D721Med (cell line): ENCODE results near the gene AHCYL2.
"Not testable (repeated sequence)": the region's sequence is repeated elsewhere in the genome, so short reads cannot be mapped to it uniquely, and the experiment has no call there.

Experiments
- DNase-seq: peaks from one replicate; pipeline ENCODE4 v3.0.0; 2011; ENCODE audit warnings: low spot score; ENCODE audit not compliant: insufficient read length
- FAIRE-seq: peaks from 2 replicates; lab custom pipeline; 2011; peaks lifted over from hg19 to GRCh38; lab: Jason Lieb, UNC
- CTCF ChIP-seq: IDR thresholded peaks from 2 replicates; pipeline ENCODE4 v1.5.1; 2012; ENCODE audit warnings: mild to moderate bottlenecking, control low read depth; ENCODE audit not compliant: insufficient read depth; ENCODE audit errors: missing control alignments

Gene AHCYL2

GRCh38 chr7:129231666-129232065, 6.8 kb downstream of the AHCYL2 start:
- TF ChIP-seq CTCF, result no peak
- FAIRE-seq (no peak), DNase-seq (no peak)

DNA sequence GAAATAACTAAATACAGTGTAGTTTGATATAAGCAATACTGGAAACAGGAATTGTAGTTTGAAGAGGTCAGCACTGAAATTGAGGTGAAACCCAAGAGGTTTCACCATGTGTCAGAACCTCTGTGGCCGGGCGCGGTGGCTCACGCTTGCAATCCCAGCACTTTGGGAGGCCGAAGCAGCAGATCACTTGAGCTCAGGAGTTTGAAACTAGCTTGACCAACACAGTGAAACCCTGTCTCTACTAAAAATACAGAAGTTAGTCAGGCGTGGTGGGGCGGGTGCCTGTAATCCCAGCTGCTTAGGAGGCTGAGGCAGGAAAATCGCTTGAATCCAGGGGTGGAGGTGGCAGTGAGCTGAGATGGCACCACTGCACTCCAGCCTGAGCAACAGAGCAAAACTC, 13.7 kb downstream of the AHCYL2 start:
- FAIRE-seq, result no peak
- no peak for TF ChIP-seq CTCF
- DNase-seq, result no peak

DNA sequence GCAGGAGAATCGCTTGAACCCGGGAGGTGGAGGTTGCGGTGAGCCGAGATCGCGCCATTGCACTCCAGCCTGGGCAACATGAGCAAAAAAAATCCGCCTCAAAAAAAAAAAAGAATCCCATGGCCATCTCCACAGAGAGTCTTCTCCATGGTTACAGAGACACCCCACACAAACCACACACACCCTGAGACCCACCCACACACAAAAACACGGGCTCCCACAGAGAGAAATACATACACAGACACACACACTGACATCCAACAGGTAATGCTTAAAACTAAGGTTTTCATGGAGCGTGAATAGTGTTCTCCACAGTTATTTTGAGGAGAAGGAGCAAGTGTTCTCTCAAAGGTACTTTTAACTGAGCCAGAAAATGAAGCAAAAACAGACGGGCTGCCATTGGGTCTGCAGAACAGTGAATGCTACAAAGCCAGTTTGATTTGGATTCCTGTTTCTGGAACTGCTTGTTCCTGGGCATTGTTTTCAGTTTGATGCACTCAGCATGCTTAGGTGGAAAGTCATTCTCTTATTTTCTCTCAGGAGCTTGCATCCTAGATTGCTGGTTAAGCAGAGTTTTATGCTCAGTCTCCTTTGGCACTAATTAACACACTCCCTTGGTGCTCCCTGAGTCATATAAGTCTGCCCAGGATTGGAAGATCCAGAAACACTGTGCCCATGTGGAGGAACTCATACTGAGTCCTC, 15.4 kb downstream of the AHCYL2 start:
- FAIRE-seq (no peak), DNase-seq (no peak)
- no peak for TF ChIP-seq CTCF

- FAIRE-seq, result no peak
- no peak for DNase-seq
- no peak for TF ChIP-seq CTCF
Measured at GRCh38 chr7:129244220-129244619, 19.4 kb downstream of the AHCYL2 start.

- FAIRE-seq (no peak), DNase-seq (no peak)
- no peak for TF ChIP-seq CTCF
Measured at GRCh38 chr7:129245533-129245932, 20.7 kb downstream of the AHCYL2 start.

DNA sequence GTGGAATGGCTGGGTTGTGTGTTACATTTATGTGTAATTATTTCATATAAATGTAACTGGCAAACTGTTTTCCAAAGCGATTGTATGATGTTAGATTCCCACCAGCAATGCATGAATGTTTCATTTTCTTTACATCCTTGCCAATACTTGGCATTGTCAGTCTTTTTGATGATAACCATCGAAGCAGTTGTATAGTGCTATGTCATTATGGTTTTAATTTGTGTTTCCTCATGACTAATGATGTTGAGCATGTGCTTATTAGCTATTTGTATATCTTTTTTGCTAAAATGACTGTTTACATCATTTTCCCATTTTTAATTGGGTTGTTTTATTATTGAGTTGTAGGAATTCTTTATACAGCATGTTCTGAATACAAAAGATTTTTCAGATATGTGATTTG, 22.3 kb downstream of the AHCYL2 start:
- DNase-seq, result no peak
- TF ChIP-seq CTCF, result no peak
- FAIRE-seq, result no peak

DNA sequence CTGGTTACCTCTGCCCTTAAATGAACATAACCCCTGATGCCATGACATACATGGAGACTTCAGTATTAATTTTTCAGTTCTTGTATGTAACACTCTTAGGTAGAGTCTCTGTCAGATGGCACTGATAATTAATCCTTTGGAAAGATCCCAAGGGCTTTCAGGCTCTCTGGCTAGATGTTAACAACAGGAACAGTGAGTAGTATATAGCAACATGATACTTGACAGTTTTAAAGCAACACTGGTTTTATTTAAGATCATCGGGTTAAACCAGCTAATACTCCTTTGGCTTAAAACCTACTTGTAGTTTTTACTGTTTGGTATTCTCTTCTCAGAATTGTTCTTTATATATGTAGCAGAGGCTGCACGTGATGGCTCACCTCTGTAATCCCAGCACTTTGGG, 27.3 kb downstream of the AHCYL2 start:
- FAIRE-seq, result peak; percentile 97
- DNase-seq, result no peak
- TF ChIP-seq CTCF, result no peak

- DNase-seq, FAIRE-seq: not testable (repeated sequence)
Measured at GRCh38 chr7:129252603-129253002, 27.8 kb downstream of the AHCYL2 start.
